Liver (tissue), 9 donors: Measurements from ENCODE around the gene ZNF217. TPM values are rescaled to one million over a fixed set of nuclear protein-coding genes. Genes with fewer than 3 reads are reported as not detected.

ENCODE experiments used
- DNase-seq: peaks from one replicate; pipeline ENCODE4 v3.0.0-alpha.2; 2017; ENCODE audit warnings: low spot score
- H3K27ac ChIP-seq, 2 donors: one replicate each; pipeline ENCODE4 v1.7.0; 2013; ENCODE audit warnings: inconsistent platforms in 2 of 2, low read length in 2 of 2, control low read depth in 1 of 2, low read depth in 1 of 2, mild to moderate bottlenecking in 1 of 2
- H3K27me3 ChIP-seq, 4 donors: one replicate each; pipeline versions ENCODE4 v1.6.1 to v1.7.0; 2013; ENCODE audit warnings: low read length in 3 of 4, inconsistent platforms in 1 of 4, mild to moderate bottlenecking in 1 of 4, moderate library complexity in 1 of 4; ENCODE audit not compliant: control insufficient read depth in 4 of 4, insufficient read depth in 4 of 4
- H3K36me3 ChIP-seq, 4 donors: one replicate each; pipeline versions ENCODE4 v1.6.1 to v1.7.0; 2013; ENCODE audit warnings: low read length in 3 of 4, mild to moderate bottlenecking in 3 of 4, low read depth in 1 of 4, moderate library complexity in 1 of 4; ENCODE audit not compliant: control insufficient read depth in 4 of 4, insufficient read depth in 3 of 4
- H3K4me1 ChIP-seq, 4 donors: one replicate each; pipeline versions ENCODE4 v1.6.1 to v1.7.0; 2013; ENCODE audit warnings: low read length in 3 of 4, mild to moderate bottlenecking in 3 of 4, moderate library complexity in 1 of 4; ENCODE audit not compliant: control insufficient read depth in 4 of 4, insufficient read depth in 4 of 4
- H3K4me3 ChIP-seq, 3 donors: one replicate each; pipeline versions ENCODE4 v1.6.1 to v1.7.0; 2013; ENCODE audit warnings: low read length in 3 of 3, control low read depth in 1 of 3, low read depth in 1 of 3, mild to moderate bottlenecking in 1 of 3
- H3K9ac ChIP-seq, 2 donors: one replicate each; pipeline ENCODE4 v1.7.0; 2013; ENCODE audit warnings: low read length in 2 of 2, mild to moderate bottlenecking in 2 of 2, moderate library complexity in 2 of 2, control low read depth in 1 of 2, low read depth in 1 of 2
- H3K9me3 ChIP-seq, 4 donors: one replicate each; pipeline versions ENCODE4 v1.6.1 to v1.7.0; 2013; ENCODE audit warnings: low read length in 3 of 4; ENCODE audit not compliant: control insufficient read depth in 4 of 4
- EGR1 ChIP-seq, 2 donors: IDR thresholded peaks; 2 replicates each; pipeline ENCODE4 v1.6.1; 2016 to 2018; ENCODE audit warnings: antibody characterized with exemption in 2 of 2, low read depth in 2 of 2
- FOXA1 ChIP-seq: IDR thresholded peaks from 2 replicates; pipeline ENCODE4 v1.6.1; 2016; ENCODE audit warnings: antibody characterized with exemption
- FOXA2 ChIP-seq: IDR thresholded peaks from 2 replicates; pipeline ENCODE4 v1.6.1; 2016; ENCODE audit warnings: antibody characterized with exemption
- GABPA ChIP-seq, 2 donors: IDR thresholded peaks in 1 of 2; conservative IDR thresholded peaks in 1 of 2; 2 replicates each; pipeline ENCODE4 v1.6.1; 2016; ENCODE audit warnings: antibody characterized with exemption in 2 of 2, mild to moderate bottlenecking in 1 of 2, moderate library complexity in 1 of 2
- HNF4A ChIP-seq, 2 donors: conservative IDR thresholded peaks; 2 replicates each; pipeline ENCODE4 v1.6.1; 2016; ENCODE audit warnings: antibody characterized with exemption in 2 of 2, mild to moderate bottlenecking in 2 of 2
- HNF4G ChIP-seq: IDR thresholded peaks from 2 replicates; pipeline ENCODE4 v1.6.1; 2016; ENCODE audit warnings: antibody characterized with exemption
- JUND ChIP-seq, 2 donors: IDR thresholded peaks; 2 replicates each; pipeline ENCODE4 v1.6.1; 2016; ENCODE audit warnings: antibody characterized with exemption in 2 of 2
- NR2F2 ChIP-seq: IDR thresholded peaks from 2 replicates; pipeline ENCODE4 v1.6.1; 2016; ENCODE audit warnings: antibody characterized with exemption
- RAD21 ChIP-seq, 2 donors: IDR thresholded peaks; 2 replicates each; pipeline ENCODE4 v1.6.1; 2016; ENCODE audit warnings: antibody characterized with exemption in 2 of 2, mild to moderate bottlenecking in 2 of 2
- RXRA ChIP-seq, 2 donors: IDR thresholded peaks; 2 replicates each; pipeline ENCODE4 v1.6.1; 2017 to 2018; ENCODE audit warnings: antibody characterized with exemption in 2 of 2, mild to moderate bottlenecking in 1 of 2
- SP1 ChIP-seq: IDR thresholded peaks from 2 replicates; pipeline ENCODE4 v1.6.1; 2018; ENCODE audit warnings: antibody characterized with exemption, mild to moderate bottlenecking
- TAF1 ChIP-seq: conservative IDR thresholded peaks from 2 replicates; pipeline ENCODE4 v1.6.1; 2016; ENCODE audit warnings: antibody characterized with exemption, mild to moderate bottlenecking
- YY1 ChIP-seq: IDR thresholded peaks from 2 replicates; pipeline ENCODE4 v1.6.1; 2016; ENCODE audit warnings: antibody characterized with exemption, mild to moderate bottlenecking
- WGBS: extraction: QIAGEN DNeasy Blood & Tissue Kit; methylation state at CpG from one replicate; pipeline ENCODE4 v1.1.7; 2013; 5-methylcytosine and 5-hydroxymethylcytosine counted together
- polyA plus RNA-seq, 2 donors: library from polyadenylated mRNA; stranded (reverse) in 1 of 2; unstranded in 1 of 2; fragments of 200-250 nt in 1 of 2; fragments of >200 nt in 1 of 2; fragmentation: Nextera tagmentation in 1 of 2; extraction: Ambion mirVana in 1 of 2; gene quantifications; one replicate each; pipeline versions ENCODE4 v1.2.1 to v1.2.3, GENCODE V29; 2013 to 2015
- total RNA-seq, 2 donors: library from RNA; depleted of rRNA; stranded (reverse); fragments of >200 nt; gene quantifications; one replicate each; pipeline ENCODE4 v1.2.3, GENCODE V29; 2014
- TF ChIP-seq, protein P1 (sequence below): IDR thresholded peaks from 2 replicates; pipeline ENCODE4 v1.6.1; 2016; ENCODE audit warnings: antibody characterized with exemption
- TF ChIP-seq, protein P2 (sequence below): IDR thresholded peaks from 2 replicates; pipeline ENCODE4 v1.6.1; 2016; ENCODE audit warnings: antibody characterized with exemption
- TF ChIP-seq, protein P3 (sequence below): IDR thresholded peaks from 2 replicates; pipeline ENCODE4 v1.6.1; 2016; ENCODE audit warnings: antibody characterized with exemption
- TF ChIP-seq, protein P4 (sequence below): fragments of 150-350 bp; IDR thresholded peaks from 2 replicates; pipeline ENCODE4 v1.5.1; 2017; ENCODE audit warnings: improper control_type of control experiment, low read depth, low read length; ENCODE audit not compliant: missing input control
- TF ChIP-seq, protein P5 (sequence below): IDR thresholded peaks from 2 replicates; pipeline ENCODE4 v1.6.1; 2016; ENCODE audit warnings: antibody characterized with exemption, mild to moderate bottlenecking
- donor health status: healthy.
- donor health status: healthy.
- donor health status: healthy.
- donor health status: healthy.
- donor health status: healthy.

Gene ZNF217
- total and polyA plus RNA-seq, 4 donors: 4.2 to 16.3 (median 11.2) TPM

DNA sequence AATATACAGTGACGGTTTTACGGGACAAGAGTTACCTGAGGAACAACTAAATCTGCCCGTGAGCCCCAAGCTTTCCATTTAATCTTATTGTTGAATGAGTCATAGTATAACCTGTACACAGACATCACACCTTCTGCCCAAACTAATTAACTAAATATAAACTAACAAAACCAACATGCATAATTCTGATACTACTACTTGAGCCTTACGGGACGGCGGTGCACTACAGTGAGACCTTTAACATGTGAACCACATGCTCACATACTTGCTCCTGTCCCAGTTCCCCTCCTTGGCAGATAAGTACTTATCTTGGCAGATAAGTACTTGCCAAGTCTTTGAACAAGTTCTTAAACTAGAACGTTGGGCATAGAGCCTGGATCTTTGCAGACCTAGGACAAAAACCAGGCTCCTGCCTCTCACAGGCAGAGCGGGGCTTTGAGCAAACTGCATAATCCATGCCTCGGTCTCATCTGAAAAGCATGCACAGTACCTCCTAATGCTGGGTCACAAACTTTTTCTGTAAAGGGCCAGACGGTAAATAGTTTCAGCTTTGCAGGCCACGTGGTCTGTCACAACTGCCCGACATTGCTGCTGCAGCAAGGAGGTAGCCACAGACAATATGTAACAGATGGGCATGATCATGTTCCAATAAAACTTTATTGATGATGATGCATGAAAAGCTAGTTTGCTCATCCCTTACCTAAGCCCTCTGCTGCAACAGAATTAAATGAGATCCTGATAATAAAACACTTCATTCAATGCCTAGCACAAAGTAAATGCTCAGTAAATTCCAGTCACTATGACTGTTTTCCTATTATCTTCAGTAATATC is 23.0 kb downstream of the ZNF217 start:
- Histone ChIP-seq H3K36me3 (peaks cover 27 to 57% (median 50%) of the 10 kb centered on the region in 4 donors), H3K27ac (no peak overlapping the region), H3K4me1 (no peaks in the 10 kb centered on the region), H3K9ac (no peak overlapping the region), H3K27me3 (no peaks in the 10 kb centered on the region), H3K9me3 (no peaks in the 10 kb centered on the region), H3K4me3 (no peak overlapping the region)
- DNase-seq: no peak
- WGBS: 77% methylated on average over 12 of the region's 12 CpGs
- TF ChIP-seq, protein P1, sequence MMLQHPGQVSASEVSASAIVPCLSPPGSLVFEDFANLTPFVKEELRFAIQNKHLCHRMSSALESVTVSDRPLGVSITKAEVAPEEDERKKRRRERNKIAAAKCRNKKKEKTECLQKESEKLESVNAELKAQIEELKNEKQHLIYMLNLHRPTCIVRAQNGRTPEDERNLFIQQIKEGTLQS: no peak
- TF ChIP-seq, protein P2, sequence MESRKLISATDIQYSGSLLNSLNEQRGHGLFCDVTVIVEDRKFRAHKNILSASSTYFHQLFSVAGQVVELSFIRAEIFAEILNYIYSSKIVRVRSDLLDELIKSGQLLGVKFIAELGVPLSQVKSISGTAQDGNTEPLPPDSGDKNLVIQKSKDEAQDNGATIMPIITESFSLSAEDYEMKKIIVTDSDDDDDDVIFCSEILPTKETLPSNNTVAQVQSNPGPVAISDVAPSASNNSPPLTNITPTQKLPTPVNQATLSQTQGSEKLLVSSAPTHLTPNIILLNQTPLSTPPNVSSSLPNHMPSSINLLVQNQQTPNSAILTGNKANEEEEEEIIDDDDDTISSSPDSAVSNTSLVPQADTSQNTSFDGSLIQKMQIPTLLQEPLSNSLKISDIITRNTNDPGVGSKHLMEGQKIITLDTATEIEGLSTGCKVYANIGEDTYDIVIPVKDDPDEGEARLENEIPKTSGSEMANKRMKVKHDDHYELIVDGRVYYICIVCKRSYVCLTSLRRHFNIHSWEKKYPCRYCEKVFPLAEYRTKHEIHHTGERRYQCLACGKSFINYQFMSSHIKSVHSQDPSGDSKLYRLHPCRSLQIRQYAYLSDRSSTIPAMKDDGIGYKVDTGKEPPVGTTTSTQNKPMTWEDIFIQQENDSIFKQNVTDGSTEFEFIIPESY: no peak
- no peak for TF ChIP-seq SP1
- TF ChIP-seq TAF1: no peak
- no peak for TF ChIP-seq RXRA (IDR thresholded peaks at IDR 0.05)
- TF ChIP-seq FOXA2: no peak
- TF ChIP-seq JUND (IDR thresholded peaks at IDR 0.05): no peak
- no peak for TF ChIP-seq NR2F2
- TF ChIP-seq HNF4G: no peak
- TF ChIP-seq, protein P3, sequence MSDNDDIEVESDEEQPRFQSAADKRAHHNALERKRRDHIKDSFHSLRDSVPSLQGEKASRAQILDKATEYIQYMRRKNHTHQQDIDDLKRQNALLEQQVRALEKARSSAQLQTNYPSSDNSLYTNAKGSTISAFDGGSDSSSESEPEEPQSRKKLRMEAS: no peak
- no peak for TF ChIP-seq YY1
- no peak for TF ChIP-seq FOXA1
- no peak for TF ChIP-seq HNF4A (conservative IDR thresholded peaks at IDR 0.05)
- no peak for TF ChIP-seq EGR1 (IDR thresholded peaks at IDR 0.05; ENCODE audit: low read depth in 2 of 2)
- TF ChIP-seq, protein P4, sequence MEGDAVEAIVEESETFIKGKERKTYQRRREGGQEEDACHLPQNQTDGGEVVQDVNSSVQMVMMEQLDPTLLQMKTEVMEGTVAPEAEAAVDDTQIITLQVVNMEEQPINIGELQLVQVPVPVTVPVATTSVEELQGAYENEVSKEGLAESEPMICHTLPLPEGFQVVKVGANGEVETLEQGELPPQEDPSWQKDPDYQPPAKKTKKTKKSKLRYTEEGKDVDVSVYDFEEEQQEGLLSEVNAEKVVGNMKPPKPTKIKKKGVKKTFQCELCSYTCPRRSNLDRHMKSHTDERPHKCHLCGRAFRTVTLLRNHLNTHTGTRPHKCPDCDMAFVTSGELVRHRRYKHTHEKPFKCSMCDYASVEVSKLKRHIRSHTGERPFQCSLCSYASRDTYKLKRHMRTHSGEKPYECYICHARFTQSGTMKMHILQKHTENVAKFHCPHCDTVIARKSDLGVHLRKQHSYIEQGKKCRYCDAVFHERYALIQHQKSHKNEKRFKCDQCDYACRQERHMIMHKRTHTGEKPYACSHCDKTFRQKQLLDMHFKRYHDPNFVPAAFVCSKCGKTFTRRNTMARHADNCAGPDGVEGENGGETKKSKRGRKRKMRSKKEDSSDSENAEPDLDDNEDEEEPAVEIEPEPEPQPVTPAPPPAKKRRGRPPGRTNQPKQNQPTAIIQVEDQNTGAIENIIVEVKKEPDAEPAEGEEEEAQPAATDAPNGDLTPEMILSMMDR: no peak
- TF ChIP-seq GABPA (IDR thresholded peaks at IDR 0.05 in 1 of 2, conservative IDR thresholded peaks at IDR 0.05 in 1 of 2): no peak

DNA sequence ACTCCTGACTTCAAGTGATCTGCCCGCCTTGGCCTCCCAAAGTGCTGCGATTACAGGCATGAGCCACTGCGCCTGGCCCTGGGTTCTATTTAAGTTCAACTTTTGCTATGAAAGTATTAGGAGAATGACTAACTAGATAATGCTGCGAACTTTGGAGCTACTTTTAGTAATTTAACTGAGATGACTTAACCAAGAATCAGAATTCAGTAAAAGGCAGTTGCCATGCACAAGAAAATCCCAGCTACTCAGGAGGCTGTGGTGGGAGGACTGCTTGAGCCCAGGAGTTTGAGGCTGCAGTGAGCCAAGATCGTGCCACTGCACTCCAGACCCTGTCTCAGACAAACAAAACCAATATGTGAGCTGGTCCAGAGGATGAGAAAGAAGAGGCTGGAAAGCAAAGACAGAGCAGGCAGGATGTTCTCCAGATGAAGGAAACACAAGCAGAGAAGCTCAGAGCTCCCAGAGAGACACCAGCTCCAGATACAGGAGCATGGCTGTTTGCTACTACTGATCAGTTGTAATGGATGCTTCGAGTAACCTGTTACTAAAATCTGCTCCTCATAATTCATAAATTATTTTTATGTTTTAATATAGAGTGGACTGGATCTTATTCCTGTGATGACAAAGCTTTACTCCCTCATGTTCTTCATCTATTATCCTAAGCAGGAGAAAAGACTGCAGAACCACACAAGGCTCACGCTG is 23.9 kb downstream of the ZNF217 start:
- Histone ChIP-seq H3K4me1 (peaks cover 0 to 2% (median 0%) of the 10 kb centered on the region in 4 donors), H3K27ac (no peak overlapping the region), H3K27me3 (no peaks in the 10 kb centered on the region), H3K4me3 (no peak overlapping the region), H3K9me3 (no peaks in the 10 kb centered on the region), H3K9ac (no peak overlapping the region), H3K36me3 (peaks cover 24 to 51% (median 44%) of the 10 kb centered on the region in 4 donors)
- WGBS: 94% methylated on average over 7 of the region's 7 CpGs
- no peak for DNase-seq
- TF ChIP-seq RAD21 (IDR thresholded peaks at IDR 0.05): no peak
- no peak for TF ChIP-seq SP1
- TF ChIP-seq, protein P5, sequence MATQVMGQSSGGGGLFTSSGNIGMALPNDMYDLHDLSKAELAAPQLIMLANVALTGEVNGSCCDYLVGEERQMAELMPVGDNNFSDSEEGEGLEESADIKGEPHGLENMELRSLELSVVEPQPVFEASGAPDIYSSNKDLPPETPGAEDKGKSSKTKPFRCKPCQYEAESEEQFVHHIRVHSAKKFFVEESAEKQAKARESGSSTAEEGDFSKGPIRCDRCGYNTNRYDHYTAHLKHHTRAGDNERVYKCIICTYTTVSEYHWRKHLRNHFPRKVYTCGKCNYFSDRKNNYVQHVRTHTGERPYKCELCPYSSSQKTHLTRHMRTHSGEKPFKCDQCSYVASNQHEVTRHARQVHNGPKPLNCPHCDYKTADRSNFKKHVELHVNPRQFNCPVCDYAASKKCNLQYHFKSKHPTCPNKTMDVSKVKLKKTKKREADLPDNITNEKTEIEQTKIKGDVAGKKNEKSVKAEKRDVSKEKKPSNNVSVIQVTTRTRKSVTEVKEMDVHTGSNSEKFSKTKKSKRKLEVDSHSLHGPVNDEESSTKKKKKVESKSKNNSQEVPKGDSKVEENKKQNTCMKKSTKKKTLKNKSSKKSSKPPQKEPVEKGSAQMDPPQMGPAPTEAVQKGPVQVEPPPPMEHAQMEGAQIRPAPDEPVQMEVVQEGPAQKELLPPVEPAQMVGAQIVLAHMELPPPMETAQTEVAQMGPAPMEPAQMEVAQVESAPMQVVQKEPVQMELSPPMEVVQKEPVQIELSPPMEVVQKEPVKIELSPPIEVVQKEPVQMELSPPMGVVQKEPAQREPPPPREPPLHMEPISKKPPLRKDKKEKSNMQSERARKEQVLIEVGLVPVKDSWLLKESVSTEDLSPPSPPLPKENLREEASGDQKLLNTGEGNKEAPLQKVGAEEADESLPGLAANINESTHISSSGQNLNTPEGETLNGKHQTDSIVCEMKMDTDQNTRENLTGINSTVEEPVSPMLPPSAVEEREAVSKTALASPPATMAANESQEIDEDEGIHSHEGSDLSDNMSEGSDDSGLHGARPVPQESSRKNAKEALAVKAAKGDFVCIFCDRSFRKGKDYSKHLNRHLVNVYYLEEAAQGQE: no peak
- TF ChIP-seq GABPA (IDR thresholded peaks at IDR 0.05 in 1 of 2, conservative IDR thresholded peaks at IDR 0.05 in 1 of 2): no peak
- no peak for TF ChIP-seq EGR1 (IDR thresholded peaks at IDR 0.05; ENCODE audit: low read depth in 2 of 2)
- TF ChIP-seq JUND (IDR thresholded peaks at IDR 0.05): no peak
- no peak for TF ChIP-seq TAF1
- no peak for TF ChIP-seq YY1
- no peak for TF ChIP-seq HNF4G
- TF ChIP-seq, protein P3: no peak
- TF ChIP-seq HNF4A (conservative IDR thresholded peaks at IDR 0.05): no peak
- TF ChIP-seq, protein P2: no peak
- TF ChIP-seq, protein P1: no peak
